ENCODE measurements around the gene SLC39A5. TPM values are rescaled to one million over a fixed set of nuclear protein-coding genes. Genes with fewer than 3 reads are reported as not detected.
"Not testable (repeated sequence)": the region's sequence is repeated elsewhere in the genome, so short reads cannot be mapped to it uniquely, and the experiment has no call there.

SLC39A5 gene
- total RNA-seq, 6 experiments from 2014 or later: 0.10 TPM; not detected in 5

DNA sequence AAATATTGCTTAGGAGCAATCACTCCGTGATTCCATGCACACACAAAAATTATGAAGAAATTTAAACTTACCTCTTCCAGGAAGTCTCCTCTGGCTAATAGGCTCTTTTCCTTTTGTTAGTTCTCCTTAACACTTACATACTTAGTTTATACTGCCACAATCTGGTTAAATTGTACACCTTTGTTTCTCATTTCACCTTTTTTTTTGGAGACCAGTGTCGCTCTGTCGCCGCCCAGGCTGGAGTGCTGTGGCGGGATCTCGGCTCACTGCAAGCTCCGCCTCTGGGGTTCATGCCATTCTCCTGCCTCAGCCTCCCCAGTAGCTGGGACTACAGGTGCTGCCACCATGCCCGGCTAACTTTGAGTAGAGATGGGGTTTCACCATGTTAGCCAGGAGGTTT lies 30.5 kb downstream of the SLC39A5 start:
- Mint-ChIP-seq H3K9me3 (no peaks in the 10 kb centered on the region), H3K36me3 (ENCODE audit: low read depth) (peaks cover 25% of the 10 kb centered on the region), H3K4me3 (no peak overlapping the region), H3K4me1 (ENCODE audit: low read depth) (peaks cover 48% of the 10 kb centered on the region), H3K27ac (peak overlapping the region; percentile 89; the same call in 1 of the 2 replicates), H3K27me3 (ENCODE audit: insufficient read depth) (peaks cover 2% of the 10 kb centered on the region; the same call in 1 of the 2 replicates)
- TF ChIP-seq, protein P1, sequence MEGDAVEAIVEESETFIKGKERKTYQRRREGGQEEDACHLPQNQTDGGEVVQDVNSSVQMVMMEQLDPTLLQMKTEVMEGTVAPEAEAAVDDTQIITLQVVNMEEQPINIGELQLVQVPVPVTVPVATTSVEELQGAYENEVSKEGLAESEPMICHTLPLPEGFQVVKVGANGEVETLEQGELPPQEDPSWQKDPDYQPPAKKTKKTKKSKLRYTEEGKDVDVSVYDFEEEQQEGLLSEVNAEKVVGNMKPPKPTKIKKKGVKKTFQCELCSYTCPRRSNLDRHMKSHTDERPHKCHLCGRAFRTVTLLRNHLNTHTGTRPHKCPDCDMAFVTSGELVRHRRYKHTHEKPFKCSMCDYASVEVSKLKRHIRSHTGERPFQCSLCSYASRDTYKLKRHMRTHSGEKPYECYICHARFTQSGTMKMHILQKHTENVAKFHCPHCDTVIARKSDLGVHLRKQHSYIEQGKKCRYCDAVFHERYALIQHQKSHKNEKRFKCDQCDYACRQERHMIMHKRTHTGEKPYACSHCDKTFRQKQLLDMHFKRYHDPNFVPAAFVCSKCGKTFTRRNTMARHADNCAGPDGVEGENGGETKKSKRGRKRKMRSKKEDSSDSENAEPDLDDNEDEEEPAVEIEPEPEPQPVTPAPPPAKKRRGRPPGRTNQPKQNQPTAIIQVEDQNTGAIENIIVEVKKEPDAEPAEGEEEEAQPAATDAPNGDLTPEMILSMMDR (IDR thresholded peaks at IDR 0.05): no peak
- DNase-seq: no peak

DNA sequence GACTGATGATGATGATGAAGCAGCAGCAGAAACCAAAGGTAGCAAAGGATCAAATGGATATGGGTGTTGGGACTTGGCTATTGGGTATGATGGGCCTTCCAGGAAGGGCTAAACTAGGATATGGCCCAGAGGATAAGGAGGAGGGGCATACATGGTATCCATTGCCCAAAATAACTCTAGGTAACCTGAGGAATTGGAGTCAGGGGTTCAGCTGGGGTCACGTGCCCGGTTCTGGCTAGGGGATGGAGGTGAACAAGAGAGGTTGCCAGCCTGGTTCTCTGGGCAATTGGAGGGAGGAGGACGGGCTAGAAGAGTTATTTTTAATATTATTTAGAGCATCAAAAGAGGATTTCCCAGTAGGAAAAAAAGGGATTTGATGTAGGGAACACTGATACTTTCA lies 31.1 kb downstream of the SLC39A5 start:
- DNase-seq: no peak
- Mint-ChIP-seq H3K4me3 (no peak overlapping the region), H3K4me1 (ENCODE audit: low read depth) (peaks cover 51% of the 10 kb centered on the region), H3K9me3 (no peaks in the 10 kb centered on the region), H3K36me3 (ENCODE audit: low read depth) (peaks cover 24% of the 10 kb centered on the region), H3K27me3 (ENCODE audit: insufficient read depth) (peaks cover 2% of the 10 kb centered on the region; the same call in 1 of the 2 replicates), H3K27ac (peak overlapping the region; percentile 89)
- TF ChIP-seq, protein P1 (IDR thresholded peaks at IDR 0.05): no peak

DNA sequence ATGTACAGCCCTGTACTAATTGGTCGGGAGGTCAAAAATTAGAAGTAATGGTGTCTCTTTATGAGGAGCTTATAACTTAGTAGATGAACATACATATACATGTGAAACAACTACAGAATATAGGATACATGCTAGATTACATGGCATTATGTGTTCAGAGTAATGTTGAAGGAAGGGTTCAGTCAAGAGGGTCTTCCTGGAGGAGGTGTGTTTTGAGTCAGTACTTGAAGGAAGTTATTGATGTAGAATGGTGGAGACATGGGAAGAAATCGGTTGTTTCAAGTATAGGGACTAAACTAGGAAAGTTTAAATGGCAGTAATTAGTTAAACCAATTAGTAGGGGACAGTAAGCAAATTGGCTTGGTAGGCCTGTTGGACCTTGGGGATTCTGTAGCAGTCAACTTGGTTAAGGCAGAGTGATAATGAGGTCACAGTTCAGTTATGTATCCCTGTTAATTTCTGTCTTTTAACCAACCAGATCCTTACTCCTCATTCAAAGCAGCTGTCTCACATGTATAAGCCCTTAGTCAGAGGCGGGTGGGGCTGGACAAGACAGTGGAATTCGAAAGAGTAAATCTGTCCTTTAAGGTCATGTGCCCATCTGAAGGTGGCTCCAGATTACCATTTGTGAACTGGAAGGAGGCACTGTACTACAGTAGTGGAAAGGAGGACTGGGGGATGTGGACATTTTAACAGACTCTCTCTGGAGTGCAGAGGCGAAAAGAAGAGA lies 31.8 kb downstream of the SLC39A5 start:
- Mint-ChIP-seq H3K36me3 (ENCODE audit: low read depth) (peaks cover 17% of the 10 kb centered on the region), H3K4me1 (ENCODE audit: low read depth) (peaks cover 49% of the 10 kb centered on the region), H3K27me3 (ENCODE audit: insufficient read depth) (peaks cover 2% of the 10 kb centered on the region; the same call in 1 of the 2 replicates), H3K9me3 (no peaks in the 10 kb centered on the region), H3K4me3 (peak overlapping the region; percentile 58), H3K27ac (peak overlapping the region; percentile 89)
- TF ChIP-seq, protein P1 (IDR thresholded peaks at IDR 0.05): no peak
- DNase-seq: peak; percentile 84

DNA sequence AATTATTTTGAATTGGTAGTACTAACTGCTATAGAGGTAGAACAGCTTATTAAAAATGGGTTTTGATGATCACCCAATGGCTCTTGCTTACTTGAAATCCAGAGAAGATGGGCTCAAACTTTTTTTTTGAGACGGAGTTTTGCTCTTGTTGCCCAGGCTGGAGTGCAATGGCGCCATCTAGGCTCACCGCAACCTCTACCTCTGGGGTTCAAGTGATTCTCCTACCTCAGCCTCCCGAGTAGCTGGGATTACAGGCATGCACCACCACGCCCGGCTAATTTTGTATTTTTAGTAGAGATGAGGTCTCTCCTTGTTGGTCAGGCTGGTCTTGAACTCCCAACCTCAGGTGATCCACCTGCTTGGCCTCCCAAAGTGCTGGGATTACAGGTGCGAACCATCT lies 33.1 kb downstream of the SLC39A5 start:
- TF ChIP-seq, protein P1 (IDR thresholded peaks at IDR 0.05): peak; percentile 47
- peaks cover 51% of the 10 kb centered on the region for H3K4me1 Mint-ChIP-seq (ENCODE audit: low read depth)
- H3K36me3 Mint-ChIP-seq (ENCODE audit: low read depth); H3K27ac Mint-ChIP-seq; H3K27me3 Mint-ChIP-seq (ENCODE audit: insufficient read depth); DNase-seq; H3K4me3 Mint-ChIP-seq; H3K9me3 Mint-ChIP-seq: not testable (repeated sequence)

DNA sequence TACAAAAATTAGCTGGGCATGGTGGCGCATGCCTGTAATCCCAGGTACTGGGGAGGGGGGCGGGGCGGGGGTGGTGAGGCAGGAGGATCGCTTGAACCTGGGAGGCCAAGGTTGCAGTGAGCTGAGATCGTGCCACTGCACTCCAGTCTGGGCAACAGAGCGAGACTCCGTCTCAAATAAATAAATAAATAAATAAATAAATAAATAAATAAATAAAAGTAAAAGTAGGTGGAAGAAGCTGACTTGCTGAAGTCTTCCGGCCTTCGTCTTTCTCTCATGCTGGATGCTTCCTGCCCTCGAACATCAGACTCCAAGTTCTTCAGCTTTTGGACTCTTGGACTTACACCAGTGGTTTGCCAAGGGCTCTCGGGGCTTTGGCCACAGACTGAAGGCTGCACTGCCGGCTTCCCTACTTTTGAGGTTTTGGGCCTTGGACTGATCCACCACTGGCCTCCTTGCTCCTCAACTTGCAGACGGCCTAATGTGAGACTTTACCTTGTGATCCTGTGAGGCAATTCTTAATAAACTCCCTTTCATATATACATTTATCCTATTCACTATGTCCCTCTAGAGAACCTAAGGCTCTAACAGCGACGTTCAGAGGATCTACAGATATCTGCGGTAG lies 36.3 kb downstream of the SLC39A5 start:
- not testable (repeated sequence) for H3K36me3 Mint-ChIP-seq (ENCODE audit: low read depth); H3K27me3 Mint-ChIP-seq (ENCODE audit: insufficient read depth); H3K9me3 Mint-ChIP-seq; DNase-seq
- Mint-ChIP-seq H3K27ac (peak overlapping the region; percentile 95), H3K4me1 (ENCODE audit: low read depth) (peaks cover 35% of the 10 kb centered on the region), H3K4me3 (peak overlapping the region; percentile 97)
